ENCODE results near the gene CXXC5. TPM values are rescaled to one million over a fixed set of nuclear protein-coding genes. Genes with fewer than 3 reads are reported as not detected.
A peak's percentile ranks its signal among the peaks of the same experiment; 100 is the strongest.

CXXC5 gene
- total RNA-seq, 4 donors from 2014 or later = 52.3 to 81.8 (median 62.6) TPM

GRCh38 chr5:139696167-139696893, 48.2 kb downstream of the CXXC5 start:
- H3K4me3 ChIP-seq (replicated peaks in 1 of 3) = no peak overlapping the region
- peaks cover 43 to 66% of the 10 kb centered on the region in 2 donors for H3K4me1 ChIP-seq
- 68 to 80% methylated on average over 21 of the region's 21 CpGs for WGBS, 2 donors
- H3K27me3 ChIP-seq = no peaks in the 10 kb centered on the region
- intact Hi-C loops (cut with DNase I) = no loop called here
- TF ChIP-seq POLR2A (IDR thresholded peaks at IDR 0.05) (no peak), CTCF (IDR thresholded peaks at IDR 0.05) (no peak)
- no peaks in the 10 kb centered on the region for H3K36me3 ChIP-seq
- DNase-seq = no peak
- H3K9me3 ChIP-seq = no peaks in the 10 kb centered on the region
- peak overlapping the region in 2 of 3 donors; percentile 67 to 73 for H3K27ac ChIP-seq

GRCh38 chr5:139696894-139697658, 48.9 kb downstream of the CXXC5 start:
- 18 to 41% methylated on average over 13 to 38 of the region's 55 CpGs for WGBS, 2 donors
- TF ChIP-seq CTCF (IDR thresholded peaks at IDR 0.05) = no peak
- TF ChIP-seq POLR2A (IDR thresholded peaks at IDR 0.05) = no peak
- DNase-seq = peak; percentile 53 to 63
- H3K36me3 ChIP-seq = no peaks in the 10 kb centered on the region
- intact Hi-C loops (cut with DNase I) = no loop called here
- peak overlapping the region; percentile 9 to 73 (median 67) for H3K27ac ChIP-seq
- H3K4me1 ChIP-seq = peaks cover 36 to 60% of the 10 kb centered on the region in 2 donors
- no peaks in the 10 kb centered on the region for H3K27me3 ChIP-seq
- H3K9me3 ChIP-seq = no peaks in the 10 kb centered on the region
- H3K4me3 ChIP-seq (replicated peaks in 1 of 3) = peak overlapping the region in 1 of 3 donors; percentile 24

GRCh38 chr5:139698490-139699146, 50.5 kb downstream of the CXXC5 start:
- intact Hi-C loops (cut with DNase I) = no loop called here

GRCh38 chr5:139699351-139699750, 51.2 kb downstream of the CXXC5 start:
- no peak for DNase-seq
- Histone ChIP-seq H3K36me3 (no peaks in the 10 kb centered on the region), H3K4me1 (peaks cover 28 to 49% of the 10 kb centered on the region in 2 donors), H3K27me3 (no peaks in the 10 kb centered on the region), H3K9me3 (no peaks in the 10 kb centered on the region), H3K27ac (peak overlapping the region in 2 of 3 donors; percentile 7 to 67), H3K4me3 (replicated peaks in 1 of 3) (no peak overlapping the region)
- WGBS, 2 donors = 89 to 100% methylated on average over 2 of the region's 2 CpGs
- TF ChIP-seq CTCF (IDR thresholded peaks at IDR 0.05) (no peak), POLR2A (IDR thresholded peaks at IDR 0.05) (no peak)
- intact Hi-C loops (cut with DNase I) = no loop called here

More at GRCh38 chr5:139698490-139699146, 50.5 kb downstream of the CXXC5 start:
- Histone ChIP-seq H3K27me3 (no peaks in the 10 kb centered on the region), H3K4me1 (peaks cover 28 to 49% of the 10 kb centered on the region in 2 donors), H3K36me3 (no peaks in the 10 kb centered on the region), H3K4me3 (replicated peaks in 1 of 3) (no peak overlapping the region), H3K27ac (peak overlapping the region in 2 of 3 donors; percentile 67 to 73), H3K9me3 (no peaks in the 10 kb centered on the region)
- TF ChIP-seq CTCF (IDR thresholded peaks at IDR 0.05) (no peak), POLR2A (IDR thresholded peaks at IDR 0.05) (no peak)
- WGBS, 2 donors = 34 to 43% methylated on average over 9 to 13 of the region's 13 CpGs
- peak; percentile 85 to 89 for DNase-seq
